ENCODE data around the gene PIP4K2A. TPM values are rescaled to one million over a fixed set of nuclear protein-coding genes. Genes with fewer than 3 reads are reported as not detected.

Gene PIP4K2A
- total and polyA plus RNA-seq, 2 of the 13 experiments (the other 11 are each of a cell fraction or from before 2014, with no cell fraction given): 9.1 to 22.6 TPM

GRCh38 chr10:22534849-22535604, 179.4 kb downstream of the PIP4K2A start (continued):
- TF ChIP-seq, protein P1, sequence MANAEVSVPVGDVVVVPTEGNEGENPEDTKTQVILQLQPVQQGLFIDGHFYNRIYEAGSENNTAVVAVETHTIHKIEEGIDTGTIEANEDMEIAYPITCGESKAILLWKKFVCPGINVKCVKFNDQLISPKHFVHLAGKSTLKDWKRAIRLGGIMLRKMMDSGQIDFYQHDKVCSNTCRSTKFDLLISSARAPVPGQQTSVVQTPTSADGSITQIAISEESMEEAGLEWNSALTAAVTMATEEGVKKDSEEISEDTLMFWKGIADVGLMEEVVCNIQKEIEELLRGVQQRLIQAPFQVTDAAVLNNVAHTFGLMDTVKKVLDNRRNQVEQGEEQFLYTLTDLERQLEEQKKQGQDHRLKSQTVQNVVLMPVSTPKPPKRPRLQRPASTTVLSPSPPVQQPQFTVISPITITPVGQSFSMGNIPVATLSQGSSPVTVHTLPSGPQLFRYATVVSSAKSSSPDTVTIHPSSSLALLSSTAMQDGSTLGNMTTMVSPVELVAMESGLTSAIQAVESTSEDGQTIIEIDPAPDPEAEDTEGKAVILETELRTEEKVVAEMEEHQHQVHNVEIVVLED (CRISPR knock-in tag; IDR thresholded peaks at IDR 0.05; ENCODE audit: borderline replicate concordance): no peak
- 0 out of 2 replicates have a peak, but pooled peaks have one; percentile 30 for TF ChIP-seq HMG20A (CRISPR knock-in tag; IDR thresholded peaks at IDR 0.05; ENCODE audit: borderline replicate concordance)
- no peak for TF ChIP-seq ZNF530 (CRISPR knock-in tag; IDR thresholded peaks at IDR 0.05; ENCODE audit: low read depth)
- TF ChIP-seq RNF219 (CRISPR knock-in tag; IDR thresholded peaks at IDR 0.05): no peak
- TF ChIP-seq POGK (CRISPR knock-in tag; conservative IDR thresholded peaks at IDR 0.05): no peak
- TF ChIP-seq MXI1 (IDR thresholded peaks at IDR 0.05; ENCODE audit: borderline replicate concordance, low read depth, low read length): no peak
